Erythroblast (primary cell): Measurements from ENCODE around the gene EXOC6B.

Experiments
- DNase-seq, 2 experiments: peaks; one replicate each; lab custom pipeline; 2025; lab: John Stamatoyannopoulos, UW
- GATA1 ChIP-seq: IDR thresholded peaks from 2 replicates; pipeline ENCODE4 v1.6.1; 2011; ENCODE audit warnings: low read depth, mild to moderate bottlenecking, control low read depth, low read length, moderate library complexity
- POLR2A ChIP-seq: IDR thresholded peaks from 2 replicates; pipeline ENCODE4 v1.6.1; 2011; ENCODE audit warnings: mild to moderate bottlenecking, low read length

The EXOC6B gene

GRCh38 chr2:72270556-72271275 lies 555.1 kb downstream of the EXOC6B start:
- DNase-seq: no peak
- TF ChIP-seq GATA1: no peak
- no peak for TF ChIP-seq POLR2A

- TF ChIP-seq POLR2A (no peak), GATA1 (no peak)
Observed at GRCh38 chr2:72263776-72264060, 562.1 kb downstream of the EXOC6B start.

GRCh38 chr2:72263043-72263775 lies 562.6 kb downstream of the EXOC6B start:
- DNase-seq: no peak
- no peak for TF ChIP-seq GATA1
- no peak for TF ChIP-seq POLR2A

More at GRCh38 chr2:72263776-72264060, 562.1 kb downstream of the EXOC6B start:
- no peak for DNase-seq

GRCh38 chr2:72261076-72261475 lies 564.8 kb downstream of the EXOC6B start:
- DNase-seq: no peak
- no peak for TF ChIP-seq POLR2A
- no peak for TF ChIP-seq GATA1

- TF ChIP-seq POLR2A (no peak), GATA1 (no peak)
- DNase-seq: no peak
Observed at GRCh38 chr2:72255540-72255939, 570.3 kb downstream of the EXOC6B start.

- no peak for DNase-seq
- TF ChIP-seq GATA1 (no peak), POLR2A (no peak)
Observed at GRCh38 chr2:72254831-72255451, 570.9 kb downstream of the EXOC6B start.

- no peak for TF ChIP-seq GATA1
- TF ChIP-seq POLR2A: no peak
- DNase-seq: no peak
Observed at GRCh38 chr2:72238311-72238710, 587.5 kb downstream of the EXOC6B start.

- DNase-seq: no peak
- no peak for TF ChIP-seq POLR2A
- no peak for TF ChIP-seq GATA1
Observed at GRCh38 chr2:72237549-72237948, 588.3 kb downstream of the EXOC6B start.

- no peak for TF ChIP-seq GATA1
- no peak for TF ChIP-seq POLR2A
- no peak for DNase-seq
Observed at GRCh38 chr2:72236445-72237067, 589.3 kb downstream of the EXOC6B start.

GRCh38 chr2:72235497-72236415 lies 590.1 kb downstream of the EXOC6B start:
- no peak for DNase-seq
- TF ChIP-seq GATA1: no peak
- TF ChIP-seq POLR2A: no peak

GRCh38 chr2:72233211-72233610 lies 592.6 kb downstream of the EXOC6B start:
- TF ChIP-seq GATA1 (no peak), POLR2A (no peak)
- no peak for DNase-seq

GRCh38 chr2:72222829-72223564 lies 602.8 kb downstream of the EXOC6B start:
- DNase-seq: no peak
- TF ChIP-seq GATA1: no peak
- TF ChIP-seq POLR2A: no peak
